Thyroid gland (tissue), 4 donors: ENCODE measurements around the gene C9orf50.

Source experiments
- POLR2A ChIP-seq, 2 donors: fragments of 450-650 bp; IDR thresholded peaks; one replicate each; pipeline ENCODE4 v1.6.1; 2017; ENCODE audit warnings: antibody characterized with exemption in 2 of 2, mild to moderate bottlenecking in 2 of 2, moderate library complexity in 1 of 2
- TF ChIP-seq, protein P1 (sequence below), 6 experiments: fragments of 200-600 bp in 3 of 6; fragments of 450-650 bp in 3 of 6; sonication (generic) in 3 of 6; IDR thresholded peaks; one replicate each; pipeline ENCODE4 v1.5.1; 2016 to 2019; ENCODE audit warnings: antibody characterized with exemption in 6 of 6, mild to moderate bottlenecking in 2 of 6, inconsistent platforms in 1 of 6, moderate library complexity in 1 of 6

DNA sequence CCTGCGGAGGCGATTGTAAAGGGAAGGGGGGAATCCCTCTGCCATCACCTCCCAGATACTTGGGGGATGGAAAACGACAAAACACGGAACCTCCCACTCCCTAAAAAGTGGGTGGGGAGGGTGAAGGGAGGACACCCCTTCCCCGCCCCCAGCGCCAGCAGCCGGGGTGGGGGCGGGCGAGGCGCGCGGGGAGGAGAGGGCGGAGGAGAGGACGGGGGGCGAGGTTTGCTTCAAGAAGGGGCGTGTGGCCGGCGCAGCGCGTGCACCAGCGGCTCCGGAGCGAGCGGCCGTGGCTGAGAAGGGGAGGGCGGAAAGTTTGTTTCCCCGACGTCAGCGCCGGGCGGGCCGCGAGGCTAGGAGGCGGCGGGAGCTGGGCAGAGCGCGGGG lies 44.5 kb upstream of the C9orf50 start, which contains the start of gene PRRX2:
- TF ChIP-seq, protein P1, sequence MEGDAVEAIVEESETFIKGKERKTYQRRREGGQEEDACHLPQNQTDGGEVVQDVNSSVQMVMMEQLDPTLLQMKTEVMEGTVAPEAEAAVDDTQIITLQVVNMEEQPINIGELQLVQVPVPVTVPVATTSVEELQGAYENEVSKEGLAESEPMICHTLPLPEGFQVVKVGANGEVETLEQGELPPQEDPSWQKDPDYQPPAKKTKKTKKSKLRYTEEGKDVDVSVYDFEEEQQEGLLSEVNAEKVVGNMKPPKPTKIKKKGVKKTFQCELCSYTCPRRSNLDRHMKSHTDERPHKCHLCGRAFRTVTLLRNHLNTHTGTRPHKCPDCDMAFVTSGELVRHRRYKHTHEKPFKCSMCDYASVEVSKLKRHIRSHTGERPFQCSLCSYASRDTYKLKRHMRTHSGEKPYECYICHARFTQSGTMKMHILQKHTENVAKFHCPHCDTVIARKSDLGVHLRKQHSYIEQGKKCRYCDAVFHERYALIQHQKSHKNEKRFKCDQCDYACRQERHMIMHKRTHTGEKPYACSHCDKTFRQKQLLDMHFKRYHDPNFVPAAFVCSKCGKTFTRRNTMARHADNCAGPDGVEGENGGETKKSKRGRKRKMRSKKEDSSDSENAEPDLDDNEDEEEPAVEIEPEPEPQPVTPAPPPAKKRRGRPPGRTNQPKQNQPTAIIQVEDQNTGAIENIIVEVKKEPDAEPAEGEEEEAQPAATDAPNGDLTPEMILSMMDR (IDR thresholded peaks at IDR 0.05) = no peak
- TF ChIP-seq POLR2A (IDR thresholded peaks at IDR 0.05) = no peak
